Body of pancreas (tissue), 4 donors: ENCODE data around the gene SH3GLB2. TPM values are rescaled to one million over a fixed set of nuclear protein-coding genes. Genes with fewer than 3 reads are reported as not detected.
A peak's percentile ranks its signal among the peaks of the same experiment; 100 is the strongest.

Experiments used
- ATAC-seq: fragments of 150-250 bp; one replicate; pipeline ENCODE4 v1.9.1; 2016
- DNase-seq, 4 donors: peaks; one replicate each; pipeline ENCODE4 v3.0.0-alpha.2; 2019
- H3K27ac ChIP-seq, 4 donors: fragments of 200-600 bp; sonication (generic); 1 replicate in 3 of 4; 2 replicates in 1 of 4; pipeline versions ENCODE4 v1.5.1 to v1.6.1; 2016 to 2019; ENCODE audit warnings: mild to moderate bottlenecking in 1 of 4, mixed read lengths in 1 of 4, moderate library complexity in 1 of 4
- H3K27me3 ChIP-seq, 2 donors: fragments of 200-600 bp; sonication (generic); one replicate each; pipeline ENCODE4 v1.6.0; 2016; ENCODE audit warnings: mild to moderate bottlenecking in 1 of 2
- H3K36me3 ChIP-seq, 2 donors: fragments of 200-600 bp; sonication (generic); replicated peaks in 1 of 2; 2 replicates each; pipeline ENCODE4 v1.5.1; 2016; ENCODE audit warnings: low read depth in 2 of 2; ENCODE audit not compliant: insufficient read depth in 1 of 2
- H3K4me1 ChIP-seq: fragments of 200-600 bp; sonication (generic); one replicate; pipeline ENCODE4 v1.6.0; 2016
- H3K4me3 ChIP-seq, 2 donors: fragments of 200-600 bp; sonication (generic); 1 replicate in 1 of 2; 2 replicates in 1 of 2; pipeline ENCODE4 v1.5.1; 2016 to 2019
- H3K9me3 ChIP-seq, 3 donors: fragments of 200-600 bp; sonication (generic); 1 replicate in 2 of 3; 2 replicates in 1 of 3; pipeline ENCODE4 v1.5.1; 2016
- POLR2A ChIP-seq, 3 donors: fragments of 450-650 bp; IDR thresholded peaks; one replicate each; pipeline ENCODE4 v1.6.1; 2016; ENCODE audit warnings: antibody characterized with exemption in 3 of 3, mild to moderate bottlenecking in 2 of 3
- WGBS, 2 donors: methylation state at CpG; one replicate each; pipeline ENCODE4 v1.1.5; 2017; 5-methylcytosine and 5-hydroxymethylcytosine counted together
- intact Hi-C: fragments of 100-400 bp; cut with DNase I; formaldehyde crosslinking; loops from one replicate; pipeline ENCODE4 v1.15.1; 2023
- total RNA-seq, 2 donors: library from RNA; depleted of rRNA; stranded (reverse); fragments of >200 nt; gene quantifications; one replicate each; pipeline ENCODE4 v1.1.0, GENCODE V29; 2016
- TF ChIP-seq, protein P1 (sequence below), 7 experiments: fragments of 450-650 bp in 4 of 7; fragments of 200-600 bp in 3 of 7; sonication (generic) in 3 of 7; IDR thresholded peaks; one replicate each; pipeline ENCODE4 v1.5.1; 2016 to 2019; ENCODE audit warnings: antibody characterized with exemption in 7 of 7

Gene SH3GLB2
- total RNA-seq, 2 donors from 2014 or later = 104 to 108 TPM

DNA sequence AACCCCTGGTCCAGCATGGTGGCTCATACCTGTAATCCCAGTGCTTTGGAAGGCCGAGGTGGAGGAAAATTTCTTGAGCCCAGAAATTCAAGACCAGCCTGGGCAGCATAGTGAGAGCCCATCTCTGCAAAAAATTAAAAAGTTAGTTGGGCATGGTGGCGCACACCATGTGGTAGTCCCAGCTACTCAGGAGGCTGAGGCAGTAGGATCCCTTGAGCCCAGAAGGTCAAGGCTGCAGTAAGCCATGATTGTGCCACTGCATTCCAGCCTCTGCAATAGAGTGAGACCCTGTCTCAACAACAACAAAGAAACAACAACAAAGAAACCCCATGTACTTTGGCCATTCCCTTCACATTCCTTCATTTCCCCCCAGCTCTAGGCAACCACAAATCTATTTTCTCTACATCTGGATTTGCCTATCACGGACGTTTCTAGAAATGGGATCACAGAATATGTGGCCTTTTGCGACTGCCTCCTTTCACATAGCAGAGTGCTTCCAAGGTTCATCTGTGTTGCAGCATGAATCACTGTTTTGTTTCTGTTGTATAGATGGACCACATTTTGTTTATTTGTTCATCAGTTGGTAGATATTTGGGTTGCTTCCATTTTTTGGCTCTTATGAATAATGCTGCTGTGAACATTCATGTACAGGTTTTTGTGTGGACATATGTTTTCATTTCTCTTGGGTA, 26.2 kb upstream of the SH3GLB2 start:
- Histone ChIP-seq H3K4me3 (no peak overlapping the region), H3K27ac (no peak overlapping the region), H3K36me3 (peaks cover 2 to 5% of the 10 kb centered on the region in 2 donors), H3K4me1 (peaks cover 16% of the 10 kb centered on the region), H3K9me3 (no peaks in the 10 kb centered on the region), H3K27me3 (no peaks in the 10 kb centered on the region)
- ATAC-seq (no peak), DNase-seq (no peak)
- WGBS, 2 donors = 88 to 91% methylated on average over 5 of the region's 5 CpGs
- no peak for TF ChIP-seq POLR2A (IDR thresholded peaks at IDR 0.05)
- TF ChIP-seq, protein P1, sequence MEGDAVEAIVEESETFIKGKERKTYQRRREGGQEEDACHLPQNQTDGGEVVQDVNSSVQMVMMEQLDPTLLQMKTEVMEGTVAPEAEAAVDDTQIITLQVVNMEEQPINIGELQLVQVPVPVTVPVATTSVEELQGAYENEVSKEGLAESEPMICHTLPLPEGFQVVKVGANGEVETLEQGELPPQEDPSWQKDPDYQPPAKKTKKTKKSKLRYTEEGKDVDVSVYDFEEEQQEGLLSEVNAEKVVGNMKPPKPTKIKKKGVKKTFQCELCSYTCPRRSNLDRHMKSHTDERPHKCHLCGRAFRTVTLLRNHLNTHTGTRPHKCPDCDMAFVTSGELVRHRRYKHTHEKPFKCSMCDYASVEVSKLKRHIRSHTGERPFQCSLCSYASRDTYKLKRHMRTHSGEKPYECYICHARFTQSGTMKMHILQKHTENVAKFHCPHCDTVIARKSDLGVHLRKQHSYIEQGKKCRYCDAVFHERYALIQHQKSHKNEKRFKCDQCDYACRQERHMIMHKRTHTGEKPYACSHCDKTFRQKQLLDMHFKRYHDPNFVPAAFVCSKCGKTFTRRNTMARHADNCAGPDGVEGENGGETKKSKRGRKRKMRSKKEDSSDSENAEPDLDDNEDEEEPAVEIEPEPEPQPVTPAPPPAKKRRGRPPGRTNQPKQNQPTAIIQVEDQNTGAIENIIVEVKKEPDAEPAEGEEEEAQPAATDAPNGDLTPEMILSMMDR (IDR thresholded peaks at IDR 0.05) = no peak
- intact Hi-C loops = no loop called here

DNA sequence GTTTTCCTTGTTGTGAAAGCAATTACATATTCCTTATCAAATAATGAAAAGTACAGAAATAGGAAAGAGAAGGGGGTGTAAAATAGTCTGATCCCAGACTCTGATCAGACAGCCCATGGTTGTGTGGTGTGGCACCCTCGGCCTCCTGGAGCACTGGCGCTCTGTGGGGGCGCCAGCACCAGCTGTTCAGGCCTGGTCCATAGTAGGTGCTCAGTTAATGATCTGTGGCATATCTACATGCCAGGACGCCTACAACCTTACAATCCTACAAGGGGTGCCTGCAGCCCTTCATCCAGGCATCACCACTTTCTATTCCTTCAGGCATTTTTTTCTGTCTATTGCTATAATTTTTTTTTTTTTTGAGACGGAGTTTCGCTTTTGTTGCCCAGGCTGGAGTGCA, 24.9 kb upstream of the SH3GLB2 start:
- WGBS, 2 donors = 73 to 81% methylated on average over 6 of the region's 6 CpGs
- no peak for DNase-seq
- TF ChIP-seq, protein P1 (IDR thresholded peaks at IDR 0.05) = no peak
- TF ChIP-seq POLR2A (IDR thresholded peaks at IDR 0.05) = no peak
- H3K27me3 ChIP-seq = no peaks in the 10 kb centered on the region
- peaks cover 16% of the 10 kb centered on the region for H3K4me1 ChIP-seq
- no peak overlapping the region for H3K4me3 ChIP-seq
- peaks cover 5 to 6% of the 10 kb centered on the region in 2 donors for H3K36me3 ChIP-seq
- H3K27ac ChIP-seq = peak overlapping the region; percentile 62 to 79 (median 71)
- intact Hi-C loops = no loop called here
- no peaks in the 10 kb centered on the region for H3K9me3 ChIP-seq
- ATAC-seq = peak; percentile 19

DNA sequence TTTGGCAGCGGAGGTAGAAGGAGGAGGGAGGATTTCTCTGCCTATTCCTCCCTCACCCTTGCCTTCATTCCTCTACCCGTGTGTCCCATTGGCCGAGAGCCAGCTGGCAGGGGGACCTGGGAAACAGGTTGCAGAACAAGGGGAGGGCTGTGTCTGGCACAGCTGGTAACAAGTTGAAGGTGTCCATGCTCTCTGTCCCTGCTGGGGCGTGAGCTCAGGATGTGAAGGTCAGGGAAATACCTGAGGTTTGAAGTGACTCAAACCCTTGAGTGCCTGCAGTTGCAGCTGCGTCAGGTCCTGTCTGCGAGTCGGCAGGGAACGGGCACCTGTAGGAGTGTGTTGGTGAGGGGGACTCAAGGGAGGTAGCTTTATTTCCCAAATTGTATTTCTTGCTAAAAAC, 24.5 kb upstream of the SH3GLB2 start:
- peak overlapping the region; percentile 62 to 79 (median 71) for H3K27ac ChIP-seq

DNA sequence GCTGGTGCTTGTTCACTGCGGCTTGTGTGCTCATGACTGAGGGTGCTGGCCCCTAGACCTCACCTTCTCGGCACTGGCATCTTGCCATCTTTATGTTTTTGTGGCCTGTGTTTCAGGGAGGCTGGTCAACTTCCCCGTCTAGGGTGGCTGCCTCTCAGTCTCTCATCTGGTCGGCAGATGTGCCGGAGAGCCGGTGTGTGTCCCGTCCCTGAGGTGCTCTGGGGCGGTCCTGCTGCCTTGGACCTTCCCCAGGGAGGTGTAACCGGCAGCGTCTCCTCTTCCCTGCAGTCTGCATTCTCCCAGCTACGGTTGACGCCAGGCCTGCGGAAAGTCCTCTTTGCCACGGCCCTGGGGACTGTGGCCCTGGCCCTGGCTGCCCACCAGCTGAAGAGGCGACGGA, 13.9 kb upstream of the SH3GLB2 start:
- 91 to 100% methylated on average over 2 to 16 of the region's 16 CpGs for WGBS, 2 donors
- H3K36me3 ChIP-seq = peaks cover 0 to 6% of the 10 kb centered on the region in 2 donors
- intact Hi-C loops = no loop called here

More for the DNA sequence above, 24.5 kb upstream of the SH3GLB2 start:
- no peaks in the 10 kb centered on the region for H3K27me3 ChIP-seq
- 12 to 14% methylated on average over 7 to 8 of the region's 8 CpGs for WGBS, 2 donors
- H3K9me3 ChIP-seq = no peaks in the 10 kb centered on the region
- H3K4me3 ChIP-seq = no peak overlapping the region
- peaks cover 16% of the 10 kb centered on the region for H3K4me1 ChIP-seq
- H3K36me3 ChIP-seq = peaks cover 5 to 6% of the 10 kb centered on the region in 2 donors
- intact Hi-C loops = no loop called here
- ATAC-seq (peak; percentile 95), DNase-seq (peak; percentile 96 to 99 (median 97))
- TF ChIP-seq, protein P1 (IDR thresholded peaks at IDR 0.05) = no peak
- peak in 1 of 3 donors; percentile 17 for TF ChIP-seq POLR2A (IDR thresholded peaks at IDR 0.05)

More for the DNA sequence above, 13.9 kb upstream of the SH3GLB2 start:
- H3K27ac ChIP-seq = no peak overlapping the region
- H3K4me3 ChIP-seq = no peak overlapping the region
- no peak for TF ChIP-seq POLR2A (IDR thresholded peaks at IDR 0.05)
- TF ChIP-seq, protein P1 (IDR thresholded peaks at IDR 0.05) = no peak
- no peaks in the 10 kb centered on the region for H3K9me3 ChIP-seq
- DNase-seq (no peak), ATAC-seq (no peak)
- H3K27me3 ChIP-seq = no peaks in the 10 kb centered on the region
- peaks cover 15% of the 10 kb centered on the region for H3K4me1 ChIP-seq
